HUDEP-2 (cell line): Measurements from ENCODE around the gene WRNIP1.

Experiments used
- DNase-seq, 76 experiments: peaks; one replicate each; lab custom pipeline; 2025; ENCODE audit not compliant: unreplicated experiment in 76 of 76; lab: John Stamatoyannopoulos, UW

WRNIP1 gene

DNA sequence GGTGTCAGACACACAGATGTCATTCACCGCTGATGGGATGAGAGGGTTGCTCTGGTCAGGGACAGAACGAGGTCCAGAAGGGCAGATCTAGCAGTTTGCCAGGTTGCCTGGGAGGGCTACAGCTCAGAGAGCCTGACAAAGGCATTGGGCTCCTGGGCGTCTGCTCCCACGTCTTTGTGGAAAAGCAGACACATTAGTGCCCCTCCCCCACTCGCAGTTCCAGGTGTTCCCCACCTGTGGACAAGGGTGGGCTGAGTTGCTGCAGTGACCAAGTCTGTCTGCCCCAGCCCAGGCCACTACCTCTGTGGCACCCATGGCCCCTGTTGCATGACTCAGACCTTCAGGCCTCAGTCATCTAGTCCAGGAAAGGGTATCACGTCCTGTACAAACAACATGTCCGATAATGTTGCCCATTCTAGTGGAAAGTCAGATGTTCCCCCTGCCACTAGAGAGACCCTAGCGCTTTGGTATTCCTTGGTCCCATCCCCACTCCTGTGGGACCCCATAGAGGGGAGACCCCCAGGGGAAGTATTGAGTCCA lies 37.4 kb downstream of the WRNIP1 start:
- no peak for DNase-seq

DNA sequence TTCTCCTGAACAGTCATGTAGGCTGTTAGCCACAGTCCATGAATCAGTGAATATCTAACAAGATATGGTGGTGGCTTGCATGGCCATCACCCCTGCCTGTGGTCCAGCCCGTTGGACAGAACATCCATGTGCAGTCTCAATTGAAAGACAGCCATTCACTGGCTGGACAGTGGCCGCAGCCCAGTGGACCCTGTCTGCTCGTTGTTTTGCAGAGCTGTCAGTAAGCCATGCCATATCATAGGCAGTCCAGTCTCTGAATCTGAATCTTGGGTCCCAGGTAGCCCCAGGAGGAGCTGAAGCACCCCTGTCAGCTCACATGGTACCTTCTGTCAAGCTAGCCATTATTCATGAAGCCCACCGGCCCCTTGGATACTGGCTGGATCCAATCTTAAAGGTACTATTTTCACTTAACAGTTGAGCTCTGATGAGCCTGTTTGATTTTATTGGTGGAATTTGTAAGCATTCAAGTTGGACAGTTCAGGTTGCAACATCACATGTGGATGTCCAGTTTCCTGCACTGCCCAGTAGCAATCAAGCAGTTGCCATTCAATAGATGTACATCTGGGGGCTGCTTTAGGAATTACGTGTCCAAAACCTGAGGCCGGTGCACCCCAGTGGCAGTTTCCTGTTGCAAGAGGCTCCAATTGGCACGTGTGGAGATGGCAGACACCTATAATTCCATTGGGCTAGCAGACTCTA lies 38.7 kb downstream of the WRNIP1 start:
- no peak for DNase-seq

GRCh38 chr6:2804516-2804915 lies 39.3 kb downstream of the WRNIP1 start:
- no peak for DNase-seq

DNA sequence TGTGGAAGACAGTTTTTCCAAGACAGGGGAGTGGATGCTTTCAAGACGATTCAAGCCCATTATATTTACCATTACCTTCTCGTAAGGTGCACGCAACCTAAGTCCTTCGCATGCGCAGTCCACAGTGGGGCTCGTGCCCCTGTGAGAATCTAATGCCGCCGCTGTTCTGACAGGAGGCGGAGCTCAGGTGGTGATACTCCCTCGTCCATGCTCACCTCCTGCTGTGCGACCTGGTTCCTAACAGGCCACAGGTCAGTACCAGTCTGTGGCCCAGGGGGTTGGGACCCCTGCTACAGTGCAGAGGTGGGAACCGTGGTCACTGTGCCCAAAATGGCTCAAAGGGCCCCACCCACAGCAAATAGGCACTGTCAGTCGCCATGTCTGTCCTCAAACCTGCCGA lies 39.8 kb downstream of the WRNIP1 start:
- no peak for DNase-seq

- DNase-seq = no peak
Measured at GRCh38 chr6:2806644-2807043, 41.5 kb downstream of the WRNIP1 start.

- DNase-seq = no peak
Measured at GRCh38 chr6:2807342-2808090, 42.3 kb downstream of the WRNIP1 start.

GRCh38 chr6:2809015-2809414 lies 43.8 kb downstream of the WRNIP1 start:
- DNase-seq = no peak

- DNase-seq = no peak
Measured at GRCh38 chr6:2810092-2810671, 45.0 kb downstream of the WRNIP1 start.

DNA sequence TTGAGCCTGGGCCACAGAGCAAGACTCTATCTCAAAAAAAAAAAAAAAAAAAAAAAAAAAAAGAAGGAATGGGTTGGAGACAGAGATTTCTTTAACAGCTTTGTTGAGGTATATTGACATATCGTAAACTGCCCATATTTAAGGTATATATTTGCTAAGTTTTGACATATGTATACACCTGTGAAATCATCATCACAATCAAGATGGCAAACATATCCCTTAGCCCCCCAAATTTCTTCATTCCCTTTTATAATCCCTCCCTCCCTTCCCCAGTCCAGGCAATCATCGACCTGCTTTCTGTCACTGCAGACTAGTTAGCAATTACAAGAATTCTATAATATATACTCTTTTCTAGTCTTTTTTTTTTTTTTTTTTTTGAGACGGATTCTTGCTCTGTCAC lies 47.5 kb downstream of the WRNIP1 start:
- DNase-seq = no peak

DNA sequence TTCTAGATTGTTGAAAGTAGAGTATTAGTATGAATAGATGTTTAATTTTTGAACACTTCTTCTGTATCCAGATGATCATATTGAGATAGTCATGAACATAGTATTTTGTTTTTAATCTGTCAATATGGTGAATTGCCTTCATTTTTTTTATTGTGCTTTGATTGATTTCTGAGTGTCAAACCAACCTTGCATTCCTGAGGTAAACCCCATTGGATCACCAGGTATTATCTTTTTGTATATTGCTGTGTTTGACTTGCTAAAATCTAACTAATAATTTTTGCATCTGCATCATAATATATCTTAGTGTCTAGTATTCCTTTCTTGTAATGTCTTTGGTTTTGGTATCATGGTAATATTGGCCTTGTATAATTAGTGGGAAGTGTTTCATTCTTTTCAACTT lies 51.0 kb downstream of the WRNIP1 start:
- DNase-seq = no peak

DNA sequence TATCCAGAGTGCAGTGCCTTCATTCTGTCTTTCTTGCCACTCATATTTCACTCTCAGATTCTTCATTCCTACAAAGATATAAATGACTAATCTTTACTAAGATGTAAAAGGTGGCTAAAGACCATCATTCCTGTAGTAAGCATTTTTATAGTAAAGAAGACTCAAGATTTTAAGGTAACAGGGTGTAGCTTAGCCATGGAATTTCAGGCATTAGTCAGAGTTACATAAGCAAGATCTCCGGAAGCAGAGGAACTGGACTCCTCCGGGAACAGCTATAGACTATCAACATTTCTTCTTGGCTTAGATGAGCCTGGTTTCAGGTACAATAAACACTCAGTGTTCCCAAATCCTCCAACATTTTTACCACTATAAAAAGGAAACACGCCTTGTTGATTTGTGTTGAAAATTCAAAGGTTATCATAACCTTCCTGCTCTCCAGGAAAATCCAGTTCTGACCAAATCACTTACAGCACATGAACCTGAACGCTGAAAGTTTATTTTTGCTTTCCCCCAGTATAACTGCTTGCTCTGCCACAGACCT lies 52.8 kb downstream of the WRNIP1 start:
- DNase-seq = no peak

GRCh38 chr6:2818593-2818992 lies 53.4 kb downstream of the WRNIP1 start:
- DNase-seq = no peak

DNA sequence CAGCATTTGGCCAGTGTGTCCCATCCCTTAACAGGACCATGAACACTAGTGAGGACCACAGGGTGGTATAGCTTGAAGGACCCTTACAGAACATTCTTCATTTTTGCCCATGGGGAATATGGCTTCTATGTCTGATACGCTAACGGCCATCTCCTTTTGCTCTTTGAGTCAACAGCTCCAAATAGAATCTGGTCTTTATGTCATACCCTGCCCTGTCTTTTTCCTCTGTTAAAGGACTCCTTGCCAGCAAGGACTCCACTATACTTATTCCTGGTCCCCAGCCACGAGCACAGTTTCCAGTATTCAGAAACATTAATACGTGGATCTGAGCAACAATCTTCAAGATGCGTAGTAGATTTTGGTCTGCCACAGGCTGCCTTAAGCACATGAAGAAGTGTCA lies 53.9 kb downstream of the WRNIP1 start:
- no peak for DNase-seq

- no peak for DNase-seq
Measured at GRCh38 chr6:2819978-2820377, 54.8 kb downstream of the WRNIP1 start.

DNA sequence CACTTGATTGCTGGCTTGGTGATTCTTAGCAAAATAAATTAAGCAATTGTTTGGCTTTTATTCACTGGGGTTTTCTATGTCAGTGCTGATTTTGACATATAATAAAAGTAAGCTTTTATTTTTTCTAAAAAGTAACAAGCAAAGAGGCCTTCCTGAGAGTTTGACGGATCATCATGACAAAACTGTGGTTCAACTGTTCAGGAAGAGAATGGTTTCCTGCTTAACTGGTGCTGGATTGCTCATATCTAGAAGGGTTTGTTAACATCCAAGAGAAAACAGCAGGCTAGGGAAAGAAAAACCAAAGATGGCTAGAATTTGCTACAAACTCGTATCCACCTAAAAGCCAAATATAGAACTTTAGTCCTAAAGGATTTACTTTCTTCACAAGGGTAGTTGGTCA lies 55.2 kb downstream of the WRNIP1 start:
- no peak for DNase-seq

DNA sequence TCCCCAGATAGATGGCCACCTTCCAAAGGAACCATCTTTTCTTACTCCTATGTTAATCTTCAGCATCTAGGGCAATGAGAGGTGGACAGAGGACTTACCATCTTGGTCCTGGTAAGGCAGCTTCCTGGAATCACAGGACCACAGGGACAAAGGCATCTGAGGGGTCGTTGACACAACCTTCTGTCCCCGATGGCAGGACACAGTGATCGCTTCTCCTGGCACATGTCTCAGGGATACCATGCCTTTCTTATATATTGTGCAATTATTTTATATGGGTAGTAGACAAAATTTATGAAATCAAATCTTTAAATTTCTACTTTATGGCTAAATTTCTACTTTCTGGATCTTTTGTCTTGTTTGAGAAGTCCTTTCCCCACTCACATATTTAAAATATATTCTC lies 56.4 kb downstream of the WRNIP1 start:
- DNase-seq = no peak

GRCh38 chr6:2823104-2823850 lies 58.1 kb downstream of the WRNIP1 start:
- DNase-seq = no peak

GRCh38 chr6:2826131-2826530 lies 60.9 kb downstream of the WRNIP1 start:
- DNase-seq = no peak

GRCh38 chr6:2827142-2827541 lies 61.9 kb downstream of the WRNIP1 start:
- no peak for DNase-seq

DNA sequence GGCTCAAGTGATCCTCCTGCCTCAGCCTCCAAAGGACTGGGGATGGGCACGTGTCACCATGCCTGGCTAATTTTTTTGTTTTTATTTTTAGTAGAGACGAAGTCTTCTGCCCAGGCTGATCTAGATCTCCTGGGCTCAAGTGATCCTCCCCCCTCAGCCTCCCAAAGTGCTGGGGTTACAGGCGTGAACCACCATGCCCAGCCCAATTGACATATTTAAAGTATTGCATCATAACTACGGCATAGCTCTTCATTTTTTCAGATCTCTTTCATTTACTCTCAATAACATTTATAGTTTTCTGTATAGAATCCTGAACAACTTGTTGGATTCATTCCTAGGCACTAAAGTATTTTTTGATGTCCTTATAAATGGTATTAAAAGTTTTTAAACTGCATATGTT lies 63.4 kb downstream of the WRNIP1 start:
- no peak for DNase-seq

DNA sequence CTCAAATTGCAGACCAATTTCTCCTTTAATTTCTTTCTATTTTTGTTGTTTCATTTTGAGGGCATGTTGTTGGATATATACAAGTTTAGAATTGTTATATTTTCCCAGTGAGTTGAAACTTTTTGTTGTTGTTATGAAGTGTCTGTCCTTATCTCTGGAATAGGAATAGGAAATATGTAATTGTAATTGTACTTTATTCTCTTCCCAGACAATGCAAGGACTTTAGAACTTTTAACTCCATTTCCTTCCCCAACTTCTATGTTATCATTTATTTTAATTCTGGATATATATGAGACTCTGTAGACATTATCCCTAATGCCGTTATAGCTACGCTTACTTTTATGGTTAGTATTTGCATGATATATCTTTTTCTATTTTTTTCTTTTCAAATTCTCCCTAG lies 64.1 kb downstream of the WRNIP1 start:
- no peak for DNase-seq
